HEK293T (cell line): ENCODE data around the gene REG3A.

Source experiments
- NFRKB ChIP-seq: fragments of 450-650 bp; IDR thresholded peaks from 2 replicates; pipeline ENCODE4 v1.6.1; 2016; ENCODE audit warnings: mild to moderate bottlenecking, moderate library complexity
- SP1 ChIP-seq: fragments of 450-650 bp; IDR thresholded peaks from 2 replicates; pipeline ENCODE4 v1.6.1; 2017
- TARDBP ChIP-seq: fragments of 450-650 bp; IDR thresholded peaks from 2 replicates; pipeline ENCODE4 v1.6.1; 2016
- TF ChIP-seq, protein P1 (sequence below): fragments of 450-650 bp; IDR thresholded peaks from 2 replicates; pipeline ENCODE4 v1.6.1; 2016

DNA sequence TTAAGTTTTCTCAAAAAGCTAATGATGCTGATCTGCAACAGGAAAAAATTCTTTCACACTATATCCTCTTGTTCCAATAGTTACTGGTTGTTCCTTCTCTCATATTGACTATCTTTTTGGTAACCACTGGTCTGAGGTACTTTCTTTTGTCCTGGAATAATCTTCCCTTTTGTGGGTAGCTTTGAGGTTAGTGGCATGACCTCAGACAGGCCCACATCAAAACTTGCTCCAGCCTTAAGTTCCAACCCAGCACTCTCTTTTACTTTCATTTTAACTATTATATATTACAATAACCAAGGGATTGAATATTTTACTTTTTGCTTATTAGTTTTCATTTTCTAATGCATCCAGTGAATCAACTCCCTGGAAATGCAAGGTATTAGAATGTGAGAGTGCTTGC lies 29.7 kb downstream of the REG3A start:
- TF ChIP-seq, protein P1, sequence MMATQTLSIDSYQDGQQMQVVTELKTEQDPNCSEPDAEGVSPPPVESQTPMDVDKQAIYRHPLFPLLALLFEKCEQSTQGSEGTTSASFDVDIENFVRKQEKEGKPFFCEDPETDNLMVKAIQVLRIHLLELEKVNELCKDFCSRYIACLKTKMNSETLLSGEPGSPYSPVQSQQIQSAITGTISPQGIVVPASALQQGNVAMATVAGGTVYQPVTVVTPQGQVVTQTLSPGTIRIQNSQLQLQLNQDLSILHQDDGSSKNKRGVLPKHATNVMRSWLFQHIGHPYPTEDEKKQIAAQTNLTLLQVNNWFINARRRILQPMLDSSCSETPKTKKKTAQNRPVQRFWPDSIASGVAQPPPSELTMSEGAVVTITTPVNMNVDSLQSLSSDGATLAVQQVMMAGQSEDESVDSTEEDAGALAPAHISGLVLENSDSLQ, result no peak
- no peak for TF ChIP-seq NFRKB
- no peak for TF ChIP-seq SP1
- no peak for TF ChIP-seq TARDBP
